Epithelial cell of esophagus (primary cell): Measurements from ENCODE around the gene COL1A1.

Source experiments
- DNase-seq: peaks from one replicate; pipeline ENCODE4 v3.0.0; 2010; ENCODE audit warnings: low read depth
- H3K4me3 ChIP-seq: 2 replicates; pipeline ENCODE4 v1.5.1; 2011; ENCODE audit warnings: mild to moderate bottlenecking, low read length, control low read depth
- TF ChIP-seq, protein P1 (sequence below): IDR thresholded peaks from 2 replicates; pipeline ENCODE4 v1.5.1; 2011; ENCODE audit warnings: low read depth, mild to moderate bottlenecking, low read length, control low read depth, inconsistent platforms; ENCODE audit not compliant: insufficient read depth; ENCODE audit errors: missing control alignments

Gene COL1A1

DNA sequence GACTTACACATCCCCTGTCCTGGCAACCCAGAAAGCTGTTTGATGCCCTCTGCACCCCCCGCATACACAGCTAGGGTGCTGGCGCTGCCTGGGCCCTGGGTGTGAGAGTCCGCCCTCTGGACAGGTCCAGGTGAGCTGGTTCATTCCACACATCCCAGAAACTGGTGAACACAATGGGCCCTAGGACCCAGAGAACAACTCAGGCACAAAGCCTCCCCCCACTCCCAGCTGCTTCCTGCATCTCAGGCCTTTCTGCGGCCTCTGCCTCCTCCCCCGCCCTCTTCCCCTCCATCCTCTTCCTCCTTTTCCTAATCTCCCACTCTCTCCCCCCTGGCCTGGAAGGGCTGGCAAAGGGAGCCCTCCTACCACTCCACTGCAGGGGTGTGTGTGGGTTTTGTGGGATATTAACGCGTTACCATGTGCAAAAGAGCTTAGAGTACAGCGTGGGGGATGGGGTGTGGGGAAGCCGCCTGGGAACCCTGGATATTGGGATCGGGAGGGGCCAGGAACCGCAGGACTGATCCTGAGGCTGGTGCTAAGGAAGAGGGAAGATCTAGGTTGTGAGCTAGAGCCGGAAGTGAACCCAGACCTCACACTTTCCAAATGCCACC, 49.4 kb downstream of the COL1A1 start:
- H3K4me3 ChIP-seq, result peak overlapping the region; percentile 74
- DNase-seq, result peak; percentile 90
- TF ChIP-seq, protein P1, sequence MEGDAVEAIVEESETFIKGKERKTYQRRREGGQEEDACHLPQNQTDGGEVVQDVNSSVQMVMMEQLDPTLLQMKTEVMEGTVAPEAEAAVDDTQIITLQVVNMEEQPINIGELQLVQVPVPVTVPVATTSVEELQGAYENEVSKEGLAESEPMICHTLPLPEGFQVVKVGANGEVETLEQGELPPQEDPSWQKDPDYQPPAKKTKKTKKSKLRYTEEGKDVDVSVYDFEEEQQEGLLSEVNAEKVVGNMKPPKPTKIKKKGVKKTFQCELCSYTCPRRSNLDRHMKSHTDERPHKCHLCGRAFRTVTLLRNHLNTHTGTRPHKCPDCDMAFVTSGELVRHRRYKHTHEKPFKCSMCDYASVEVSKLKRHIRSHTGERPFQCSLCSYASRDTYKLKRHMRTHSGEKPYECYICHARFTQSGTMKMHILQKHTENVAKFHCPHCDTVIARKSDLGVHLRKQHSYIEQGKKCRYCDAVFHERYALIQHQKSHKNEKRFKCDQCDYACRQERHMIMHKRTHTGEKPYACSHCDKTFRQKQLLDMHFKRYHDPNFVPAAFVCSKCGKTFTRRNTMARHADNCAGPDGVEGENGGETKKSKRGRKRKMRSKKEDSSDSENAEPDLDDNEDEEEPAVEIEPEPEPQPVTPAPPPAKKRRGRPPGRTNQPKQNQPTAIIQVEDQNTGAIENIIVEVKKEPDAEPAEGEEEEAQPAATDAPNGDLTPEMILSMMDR, result no peak

DNA sequence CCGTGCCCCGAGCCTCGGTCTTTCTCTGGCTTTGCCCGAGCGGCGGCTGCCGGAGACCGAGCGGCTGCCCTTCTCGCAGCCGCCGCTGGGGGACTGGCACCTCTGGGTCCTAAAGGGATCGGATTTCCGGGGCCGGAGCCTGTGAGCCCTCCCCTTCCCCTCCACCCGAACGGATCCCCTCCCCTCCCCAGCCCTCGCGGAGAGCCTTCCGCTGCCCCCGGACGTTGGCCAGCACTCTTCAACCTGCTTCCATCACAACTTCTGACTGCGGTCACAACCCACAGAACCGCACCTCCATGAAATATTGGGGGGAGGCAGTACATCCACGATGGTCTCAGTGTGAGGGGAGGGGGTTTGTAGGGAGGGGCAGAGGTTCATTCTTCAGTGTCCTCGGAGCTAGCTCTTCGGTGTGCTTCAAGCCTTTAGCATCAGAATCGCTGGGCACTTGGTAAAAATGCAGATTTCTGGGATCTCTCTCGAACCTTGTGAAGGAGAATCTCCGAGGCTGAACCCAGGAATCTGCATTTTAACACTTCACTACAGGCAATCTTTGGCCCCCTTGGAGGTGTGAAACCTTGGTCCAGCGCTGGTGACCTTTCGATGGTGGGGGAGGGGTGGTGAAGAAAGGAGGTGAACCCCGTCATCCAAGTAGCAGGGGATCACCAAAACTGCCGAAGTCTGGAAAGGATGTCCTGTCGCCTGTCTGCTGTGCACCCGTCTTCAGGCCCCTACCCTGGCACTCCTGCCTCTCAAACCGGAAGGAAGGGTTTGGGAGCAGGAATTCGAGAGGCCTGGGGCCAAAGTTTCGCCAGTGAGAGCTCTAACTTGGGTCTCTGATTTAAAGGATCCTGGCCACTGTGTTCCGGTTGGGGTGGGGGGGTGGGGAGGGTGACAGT, 50.1 kb downstream of the COL1A1 start:
- H3K4me3 ChIP-seq, result peak overlapping the region; percentile 74
- TF ChIP-seq, protein P1, result peak; percentile 66
- peak; percentile 91 for DNase-seq

- TF ChIP-seq, protein P1, result no peak
- DNase-seq, result no peak
- peak within 1 kb of the TSS; percentile 74 for H3K4me3 ChIP-seq
These were observed 50.9 kb downstream of the COL1A1 start, which contains the start of gene PPP1R9B for GRCh38 chr17:50150354-50151040. PPP1R9B (minus strand) TSS chr17:50150677; CDS start chr17:50150513, 164 bp downstream.

- DNase-seq, result peak; percentile 68
- peak overlapping the region; percentile 74 for H3K4me3 ChIP-seq
- TF ChIP-seq, protein P1, result no peak
These were observed 51.7 kb downstream of the COL1A1 start for GRCh38 chr17:50149417-50150353.

- peak overlapping the region; percentile 74 for H3K4me3 ChIP-seq
- DNase-seq, result no peak
These were observed 52.4 kb downstream of the COL1A1 start for GRCh38 chr17:50149091-50149416.

More at GRCh38 chr17:50149091-50149416, 52.4 kb downstream of the COL1A1 start:
- TF ChIP-seq, protein P1, result no peak
